HG03139 (cell line): ENCODE results near the gene UNC5A.

Experiments
- ATAC-seq: cut with Tn5 transposase; IDR thresholded peaks from one replicate; pipeline ENCODE4 v1.9.1; 2021; ENCODE audit not compliant: unreplicated experiment

Gene UNC5A

DNA sequence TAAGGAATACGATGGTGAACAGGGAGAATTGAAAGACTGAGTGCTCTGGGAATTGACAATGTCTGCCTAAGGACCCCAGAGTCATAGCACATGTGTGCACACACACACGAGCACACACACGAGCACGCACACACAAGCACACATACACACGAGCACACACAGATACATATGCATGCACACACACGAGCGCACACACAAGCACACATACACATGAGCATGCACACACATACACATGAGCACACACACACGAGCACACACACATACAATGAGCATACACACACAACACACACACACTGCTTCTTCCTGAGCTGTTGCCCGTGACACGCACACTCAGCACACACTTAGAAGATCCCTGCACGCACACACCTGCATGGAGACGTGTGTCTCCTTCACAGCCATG lies 10.9 kb upstream of the UNC5A start:
- ATAC-seq = no peak

DNA sequence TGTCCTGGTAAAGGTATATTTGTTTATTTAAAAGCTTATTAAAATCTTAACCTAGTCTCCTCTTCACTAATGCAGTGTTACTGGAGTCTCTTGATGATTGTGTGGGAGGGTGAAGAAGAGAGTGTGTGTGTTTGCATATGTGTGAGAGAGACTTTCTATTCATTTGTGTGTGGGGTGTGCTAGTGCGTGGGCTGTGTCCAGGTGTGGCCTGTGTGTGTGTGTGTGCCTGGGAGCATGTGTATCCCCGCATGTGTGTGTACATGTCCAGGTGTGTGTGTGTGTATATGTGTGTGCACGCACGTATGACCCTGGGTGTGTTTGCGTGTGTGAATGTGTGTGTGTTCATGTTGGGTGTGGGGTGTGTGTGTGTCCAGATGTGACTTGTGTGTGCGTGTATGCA lies 10.3 kb upstream of the UNC5A start:
- ATAC-seq = no peak

DNA sequence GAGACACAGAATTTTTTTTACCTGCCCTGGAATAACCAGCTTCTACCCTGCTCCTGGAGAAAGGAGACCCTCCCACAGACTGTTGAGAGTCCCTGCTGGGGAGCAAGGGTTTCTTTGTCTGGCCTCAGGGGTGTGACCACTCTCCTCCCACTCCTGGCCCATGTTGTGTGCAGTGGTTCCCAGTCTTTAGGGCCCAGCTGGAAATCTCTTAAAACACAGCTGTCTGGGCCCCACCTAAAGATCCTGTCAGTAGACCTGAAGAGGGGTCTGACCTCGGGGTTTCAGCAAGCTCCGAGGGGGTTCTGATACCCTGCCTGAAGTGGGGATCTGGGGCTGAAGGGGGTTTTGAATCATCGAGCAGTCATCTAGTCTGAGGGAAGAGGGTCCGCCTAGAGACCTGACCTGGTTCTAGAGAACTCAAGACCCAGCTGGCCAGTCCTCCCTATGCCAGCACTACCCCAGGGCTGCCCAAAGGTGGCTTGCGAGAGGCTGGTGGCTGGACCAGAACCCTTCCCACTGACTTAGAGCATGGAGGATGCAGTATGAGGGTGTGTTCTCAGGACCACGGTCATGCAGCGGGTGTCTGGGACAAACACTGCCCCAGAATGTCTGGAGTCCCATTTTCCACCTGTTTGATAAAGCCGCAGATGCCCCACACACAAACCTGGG lies 8.1 kb upstream of the UNC5A start:
- no peak for ATAC-seq

DNA sequence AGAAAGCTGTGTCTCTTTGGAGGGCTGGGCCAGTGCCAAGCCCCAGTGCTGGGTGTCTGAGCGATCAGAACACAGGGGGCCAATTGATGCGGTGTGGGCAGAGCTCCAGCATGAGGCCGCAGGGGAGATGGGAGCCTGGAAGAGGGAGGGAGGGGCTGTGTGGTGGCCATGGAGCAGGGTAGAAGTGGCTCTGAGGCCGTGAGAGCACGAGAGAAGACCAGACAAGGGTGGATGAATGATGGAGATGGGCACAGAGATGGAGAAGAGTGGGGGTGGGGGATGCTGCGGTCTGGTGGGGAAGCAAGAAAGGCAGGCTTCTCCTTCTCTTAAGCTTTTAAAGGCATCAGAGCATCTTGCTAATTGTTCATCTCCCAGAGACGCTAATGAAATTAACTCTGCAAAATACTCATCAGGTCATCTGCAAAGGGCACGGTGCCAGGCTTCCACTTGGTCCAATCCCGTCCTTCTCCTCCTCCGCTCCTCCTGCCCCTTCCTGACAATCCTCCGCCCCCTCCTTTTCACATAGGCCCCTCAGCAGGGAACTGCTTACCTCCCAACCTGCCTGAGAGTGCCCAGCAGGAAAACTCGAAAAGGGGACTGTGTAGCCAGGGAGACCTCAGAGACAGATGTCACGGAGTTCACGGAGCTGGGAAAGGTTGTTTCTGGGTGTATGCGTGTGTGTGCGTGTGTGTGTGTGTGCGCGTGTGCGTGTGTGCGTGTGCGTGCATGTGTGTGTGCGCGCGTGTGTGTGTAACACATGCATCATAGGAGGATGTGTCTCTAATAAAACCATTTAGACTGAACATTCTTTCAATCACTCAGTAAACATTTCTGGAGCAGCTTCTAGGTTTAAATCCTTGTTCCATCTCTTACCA lies 7.1 kb upstream of the UNC5A start:
- no peak for ATAC-seq

DNA sequence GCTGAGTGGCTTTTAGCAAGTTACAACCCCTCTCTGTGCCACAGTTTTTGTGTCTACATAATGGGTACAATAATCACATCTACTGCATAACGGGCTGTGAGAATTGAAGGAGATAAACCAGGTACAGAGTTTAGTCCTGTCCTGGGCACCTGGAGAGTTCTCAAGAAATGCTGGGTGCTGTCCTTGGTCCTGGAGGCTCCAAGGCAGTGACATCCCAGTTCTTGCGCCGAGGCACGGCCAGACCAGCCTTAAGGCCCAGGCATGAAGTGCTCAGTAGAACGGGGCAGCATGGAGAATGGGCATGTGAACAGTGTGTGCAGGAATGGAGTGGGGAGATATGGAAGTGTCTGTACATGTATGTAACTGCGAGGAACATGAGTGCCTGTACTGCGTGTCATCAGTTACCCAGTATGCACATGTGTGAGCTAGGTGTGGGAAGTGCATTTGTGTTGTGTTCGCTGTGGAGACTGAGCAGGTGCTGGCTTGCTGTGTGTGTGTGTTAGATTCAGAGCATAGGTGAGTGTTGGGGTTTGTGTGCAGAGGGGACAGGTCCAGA lies 6.3 kb upstream of the UNC5A start:
- no peak for ATAC-seq

DNA sequence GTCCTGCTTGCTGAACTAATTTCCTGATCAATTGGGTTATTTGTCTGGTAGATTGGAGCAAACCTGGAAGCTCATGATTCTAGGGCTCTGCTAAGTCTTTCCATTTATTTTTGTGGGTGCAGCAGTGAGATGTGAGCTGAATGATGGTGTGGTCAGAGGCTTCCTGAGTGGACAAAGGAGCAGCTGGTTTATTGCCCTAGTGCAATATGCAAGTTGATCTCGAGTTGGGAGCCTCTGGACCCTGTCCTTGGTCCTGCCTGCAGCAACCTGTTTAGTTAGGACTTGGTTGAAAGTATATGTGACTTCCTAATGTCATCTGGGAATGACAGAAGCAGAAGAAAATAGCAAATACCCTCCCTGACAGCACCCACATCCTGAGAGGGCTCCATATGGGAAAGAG lies 4.2 kb upstream of the UNC5A start:
- no peak for ATAC-seq

GRCh38 chr5:176809544-176810080 lies 747 bp upstream of the UNC5A start:
- ATAC-seq = no peak

GRCh38 chr5:176810687-176811501 lies 535 bp downstream of the UNC5A start:
- no peak for ATAC-seq

DNA sequence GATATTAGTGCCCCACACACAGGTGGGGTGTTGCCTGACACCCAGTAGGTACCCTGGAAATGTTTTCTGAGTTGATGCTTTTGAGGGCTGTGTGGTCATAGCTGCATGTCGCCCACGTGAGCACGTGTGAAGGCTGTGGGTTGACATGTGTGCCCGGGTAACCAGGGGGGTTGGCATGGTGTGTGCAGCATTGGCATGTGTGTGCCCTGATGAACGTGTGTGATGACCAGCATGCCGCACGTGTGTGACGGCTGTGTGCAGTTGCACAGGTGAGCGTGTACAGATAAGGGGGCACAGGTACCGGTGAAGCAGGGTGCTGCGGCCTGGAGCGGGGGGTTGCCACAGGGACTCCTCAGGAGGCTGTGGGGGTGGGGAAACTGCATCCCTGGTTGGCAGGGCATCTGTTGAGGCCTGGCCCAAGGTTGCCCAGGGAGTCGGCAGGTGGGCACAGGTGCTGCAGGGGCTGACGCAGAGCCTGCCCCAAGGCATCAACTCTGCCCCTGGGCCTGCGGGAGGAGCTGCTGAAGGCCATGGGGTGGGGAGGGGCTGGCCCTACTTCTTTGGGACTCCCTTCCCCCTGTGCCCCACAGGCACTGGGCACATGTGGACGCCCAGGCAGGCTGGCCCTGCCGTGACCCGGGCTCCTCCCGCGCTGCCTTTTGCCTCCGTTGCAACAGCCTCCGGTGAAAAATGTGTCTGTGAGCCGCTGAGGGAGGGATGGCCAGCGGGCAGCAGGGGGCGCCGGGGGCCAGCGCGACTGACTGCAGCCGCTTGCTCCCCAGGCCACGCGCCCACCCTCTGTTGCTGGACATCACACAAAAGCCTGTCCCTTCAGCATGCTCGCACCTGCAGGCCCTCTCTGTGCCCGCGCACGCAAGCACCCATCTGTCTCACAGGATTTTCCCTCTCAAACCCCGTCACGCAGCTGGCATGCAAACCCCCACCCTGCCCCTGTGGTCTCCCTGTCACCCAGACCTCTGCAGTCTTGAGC lies 2.2 kb downstream of the UNC5A start:
- no peak for ATAC-seq

GRCh38 chr5:176813587-176814312 lies 3.4 kb downstream of the UNC5A start:
- no peak for ATAC-seq

GRCh38 chr5:176814313-176814685 lies 3.9 kb downstream of the UNC5A start:
- ATAC-seq = no peak

- no peak for ATAC-seq
Observed at GRCh38 chr5:176814836-176815438, 4.6 kb downstream of the UNC5A start.

GRCh38 chr5:176816043-176816745 lies 5.8 kb downstream of the UNC5A start:
- no peak for ATAC-seq

GRCh38 chr5:176816791-176817347 lies 6.5 kb downstream of the UNC5A start:
- no peak for ATAC-seq

DNA sequence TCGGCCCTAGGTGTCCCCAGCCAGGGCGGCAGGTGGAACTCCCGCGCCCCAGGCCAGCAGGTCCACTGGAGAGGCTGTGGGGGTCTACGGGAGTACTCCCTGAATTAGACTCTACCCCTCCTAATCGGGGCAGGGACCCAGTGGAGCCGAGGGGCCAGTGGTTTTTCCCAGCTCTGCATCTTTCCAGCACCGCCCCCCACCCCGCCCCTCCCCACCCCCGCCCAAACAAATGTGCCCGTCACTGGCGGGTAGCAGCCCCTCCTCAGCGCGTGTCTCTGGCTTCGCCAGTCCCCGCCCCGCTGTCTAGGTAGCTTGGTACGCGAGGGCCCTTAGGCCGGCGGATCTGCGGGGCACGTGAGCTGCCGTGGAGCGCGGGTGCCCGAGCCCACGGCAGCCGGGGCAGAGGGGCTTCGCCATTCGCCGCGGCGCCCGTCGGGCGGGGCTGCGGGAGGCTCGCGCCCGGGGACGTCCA lies 7.0 kb downstream of the UNC5A start:
- no peak for ATAC-seq

- ATAC-seq = no peak
Observed at GRCh38 chr5:176817841-176818377, 7.5 kb downstream of the UNC5A start.

DNA sequence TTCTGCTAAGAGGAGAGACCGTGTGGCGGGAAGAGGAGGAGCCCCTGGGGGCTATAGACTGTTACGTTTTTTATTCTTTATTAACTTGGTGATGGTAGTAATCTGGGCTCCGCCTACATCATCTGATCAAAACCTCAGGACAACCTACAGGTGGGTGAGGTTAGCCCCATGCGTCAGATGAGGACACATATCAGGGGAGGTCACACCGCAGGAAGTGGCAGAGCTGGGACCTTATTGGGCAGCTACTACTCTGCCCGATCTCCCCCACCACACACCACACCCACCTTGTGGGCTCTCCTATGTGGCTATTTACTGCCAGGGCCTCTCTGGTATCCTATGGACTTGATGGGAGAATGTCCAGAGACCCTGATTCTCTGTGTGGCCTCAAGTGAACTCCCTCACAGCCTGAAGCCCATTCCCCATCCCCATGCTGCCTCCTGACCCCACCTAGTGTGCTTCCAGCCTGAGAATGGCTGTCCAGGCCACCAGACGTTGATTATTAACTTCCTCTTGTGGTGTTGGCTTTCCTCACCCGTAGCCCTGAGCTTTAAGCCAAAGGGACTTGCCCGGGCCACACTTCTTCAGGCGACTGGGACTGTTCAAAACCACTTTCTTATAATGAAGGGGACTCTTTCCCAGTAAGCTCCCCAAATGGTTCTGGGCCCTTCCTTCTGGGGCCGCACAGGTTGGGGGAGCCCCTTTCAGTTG lies 8.2 kb downstream of the UNC5A start:
- no peak for ATAC-seq
